Epidermal melanocyte (primary cell): Measurements from ENCODE around the gene RALGDS.
"Not testable (repeated sequence)": the region's sequence is repeated elsewhere in the genome, so short reads cannot be mapped to it uniquely, and the experiment has no call there.

Experiments
- DNase-seq: peaks from one replicate; pipeline ENCODE4 v3.0.0; 2011; ENCODE audit warnings: low spot score; ENCODE audit not compliant: insufficient read length

RALGDS gene

DNA sequence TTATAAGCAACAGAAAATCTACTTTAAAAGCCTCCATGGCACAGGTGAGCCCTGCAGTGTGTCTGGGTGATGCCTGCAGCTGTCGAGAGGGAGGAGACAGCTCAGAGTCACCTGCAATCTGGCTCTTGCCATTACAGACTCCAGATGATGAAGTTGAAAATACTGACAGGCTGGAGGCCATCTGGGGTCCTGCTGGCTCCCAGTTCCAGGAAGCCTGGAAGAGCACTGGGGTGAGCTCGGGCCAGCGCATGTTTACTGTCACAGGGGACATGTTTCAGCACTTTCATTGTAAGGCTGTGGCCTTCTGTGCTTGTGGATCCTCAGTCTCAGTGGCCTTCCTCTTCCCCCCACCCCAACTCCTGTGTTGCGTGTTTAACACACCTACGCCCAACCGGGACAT, 30.9 kb downstream of the RALGDS start:
- no peak for DNase-seq

DNA sequence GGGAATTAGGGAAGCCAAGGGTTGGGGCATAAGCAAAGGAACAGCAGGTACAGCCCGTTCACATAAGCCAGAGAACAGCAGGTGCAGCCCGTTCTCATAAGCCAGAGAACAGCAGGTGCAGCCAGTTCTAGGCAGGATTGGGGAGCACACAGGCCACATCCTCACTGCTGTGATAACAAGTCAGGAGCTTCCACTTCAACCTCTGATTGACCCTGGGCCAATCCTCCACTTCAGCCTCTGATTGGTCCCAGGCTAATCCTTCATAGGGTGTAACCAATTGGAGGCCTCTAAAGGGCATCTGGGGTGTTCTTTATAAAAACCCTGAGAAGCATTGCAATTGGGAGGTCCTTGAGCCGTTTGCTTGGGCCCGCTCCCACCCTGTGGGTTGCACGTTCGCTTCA, 31.8 kb downstream of the RALGDS start:
- DNase-seq, result no peak

DNA sequence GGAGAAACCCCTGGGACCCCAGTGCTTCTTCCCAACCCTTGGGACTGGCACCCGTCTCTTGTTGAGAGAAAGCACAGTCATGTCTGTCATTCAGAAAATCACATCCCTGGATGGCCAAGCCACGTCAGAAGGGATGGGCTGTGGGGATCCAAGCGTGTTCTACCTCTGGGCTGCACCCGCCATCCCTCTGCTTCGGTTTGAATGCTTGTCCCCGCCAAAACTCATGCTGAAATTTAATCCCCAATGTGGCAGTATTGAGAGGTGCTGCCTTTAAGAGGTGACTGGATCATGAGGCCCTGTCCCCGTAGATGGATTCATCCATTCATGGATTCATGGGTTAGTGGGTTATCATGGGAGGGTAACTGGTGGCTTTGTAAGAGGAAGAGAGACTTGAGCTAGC, 32.3 kb downstream of the RALGDS start:
- no peak for DNase-seq

DNA sequence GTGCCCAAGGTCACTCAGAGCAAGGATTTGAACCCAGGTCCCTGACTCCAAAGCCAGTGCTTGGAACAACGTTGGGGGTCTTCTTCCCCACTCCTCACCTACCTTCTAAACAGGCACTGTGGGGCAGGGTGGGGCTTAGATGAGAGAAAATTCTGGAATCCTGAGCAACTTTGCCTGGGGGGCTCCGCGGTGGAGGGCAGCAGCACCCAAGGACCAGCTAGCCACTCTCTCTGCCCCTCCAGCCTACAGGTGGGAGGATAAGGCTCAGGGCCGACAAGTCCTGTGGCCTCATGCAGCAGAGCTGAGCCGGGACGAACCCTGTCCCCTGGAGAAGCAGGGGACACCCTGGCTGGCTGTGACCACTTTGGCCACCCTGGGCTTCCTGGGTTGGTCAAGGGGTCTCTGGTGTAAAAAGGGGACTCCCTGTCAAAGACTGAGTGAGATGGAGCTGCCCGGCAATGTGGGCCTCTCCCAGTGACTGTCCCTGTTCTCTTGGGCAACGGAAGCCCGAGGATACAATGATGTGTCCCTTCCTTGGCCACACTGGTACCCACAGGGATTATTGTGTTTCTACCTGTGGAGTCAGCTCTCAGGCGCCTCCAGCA, 32.8 kb downstream of the RALGDS start:
- DNase-seq, result no peak

DNA sequence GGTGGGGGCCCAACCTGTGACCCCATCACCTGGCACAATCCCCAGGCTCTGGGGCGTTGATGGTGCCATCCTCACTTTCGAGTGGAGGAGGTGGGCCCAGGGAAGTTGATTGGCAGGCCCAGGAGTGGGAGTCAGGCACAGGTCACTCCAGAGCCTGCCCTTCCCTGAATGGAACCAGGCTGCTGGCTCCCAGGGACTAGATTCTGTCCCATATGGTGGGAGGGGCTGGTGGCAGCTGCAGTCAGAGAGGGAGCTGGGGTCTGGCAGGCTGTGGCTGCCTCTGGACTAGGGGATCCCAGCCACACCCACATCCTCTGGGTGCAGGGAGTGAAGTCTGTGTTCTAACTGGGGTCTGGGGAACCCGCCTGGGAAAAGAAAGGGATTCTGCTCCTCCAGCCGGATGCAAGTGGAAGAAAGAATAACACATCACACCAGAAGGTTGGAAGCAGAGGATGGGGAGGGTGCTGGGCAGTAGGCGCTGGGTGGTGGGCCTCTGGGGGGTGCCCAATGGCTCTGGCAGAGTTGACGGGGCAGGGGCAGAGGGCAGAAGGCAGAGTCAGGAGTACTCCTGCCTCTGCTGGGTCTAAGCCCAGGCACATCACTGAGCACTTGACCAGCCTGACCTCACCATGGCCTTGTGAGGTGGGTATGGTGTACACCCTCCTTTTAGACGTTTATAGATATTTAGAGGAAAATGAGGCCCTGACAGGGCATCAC, 33.5 kb downstream of the RALGDS start:
- no peak for DNase-seq

DNA sequence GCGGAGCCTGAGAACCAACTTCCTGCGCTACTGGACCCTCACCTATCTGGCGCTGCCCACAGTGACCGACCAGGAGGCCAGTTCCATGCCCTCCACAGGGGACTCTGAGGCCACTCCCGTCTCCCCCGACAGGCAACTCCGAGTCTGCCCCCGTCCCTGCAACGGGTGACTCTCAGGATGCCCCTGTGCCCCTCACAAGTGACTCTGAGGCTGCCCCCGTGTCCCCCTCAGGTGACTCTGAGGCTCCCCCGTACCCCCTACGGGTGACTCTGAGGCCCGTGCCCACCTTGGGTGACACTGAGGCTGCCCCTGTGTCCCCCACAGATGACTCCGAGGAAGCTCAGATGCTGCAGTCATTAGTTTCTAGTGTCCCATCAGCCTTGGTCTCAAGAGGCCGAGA, 34.1 kb downstream of the RALGDS start:
- DNase-seq, result no peak

DNA sequence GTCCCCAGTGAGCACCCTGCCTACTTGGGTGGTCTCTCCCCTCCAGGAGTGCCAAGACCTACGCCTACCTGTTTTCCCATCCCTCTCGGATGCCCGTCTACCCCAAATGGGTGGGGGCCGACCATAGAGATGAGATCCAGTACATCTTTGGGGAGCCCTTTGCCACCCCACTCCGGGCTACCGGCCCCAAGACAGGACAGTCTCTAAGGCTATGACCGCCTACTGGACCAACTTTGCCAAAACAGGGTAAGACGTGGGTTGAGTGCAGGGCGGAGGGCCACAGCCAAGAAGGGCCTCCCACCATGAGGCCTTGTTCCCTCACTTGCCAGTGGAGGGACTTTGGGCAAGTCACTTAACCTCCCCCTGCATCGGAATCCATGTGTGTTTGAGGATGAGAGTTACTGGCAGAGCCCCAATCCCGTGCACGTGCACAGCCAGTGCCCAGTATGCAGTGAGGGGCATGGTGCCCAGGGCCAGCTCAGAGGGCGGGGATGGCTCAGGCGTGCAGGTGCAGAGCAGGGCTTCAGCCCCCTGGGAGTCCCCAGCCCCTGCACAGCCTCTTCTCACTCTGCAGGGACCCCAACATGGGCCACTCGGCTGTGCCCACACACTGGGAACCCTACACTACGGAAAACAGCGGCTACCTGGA, 34.7 kb downstream of the RALGDS start:
- not testable (repeated sequence) for DNase-seq

DNA sequence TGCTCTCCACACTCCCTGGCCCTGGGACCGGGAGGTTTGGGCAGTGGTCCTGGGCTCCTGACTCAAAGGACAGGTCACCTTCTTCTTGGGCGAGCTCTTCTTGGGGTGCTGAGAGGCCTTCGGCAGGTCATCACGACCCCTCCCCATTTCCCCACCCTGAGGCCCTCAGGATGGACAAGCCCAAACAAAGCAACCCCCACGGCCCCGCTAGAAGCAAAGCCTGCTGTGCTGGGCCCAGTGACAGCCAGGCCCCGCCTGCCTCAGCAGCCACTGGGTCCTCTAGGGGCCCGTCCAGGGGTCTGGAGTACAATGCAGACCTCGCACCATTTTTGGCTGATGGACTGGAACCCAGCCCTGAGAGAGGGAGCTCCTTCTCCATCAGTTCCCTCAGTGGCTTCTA, 37.4 kb downstream of the RALGDS start:
- DNase-seq, result not testable (repeated sequence)

DNA sequence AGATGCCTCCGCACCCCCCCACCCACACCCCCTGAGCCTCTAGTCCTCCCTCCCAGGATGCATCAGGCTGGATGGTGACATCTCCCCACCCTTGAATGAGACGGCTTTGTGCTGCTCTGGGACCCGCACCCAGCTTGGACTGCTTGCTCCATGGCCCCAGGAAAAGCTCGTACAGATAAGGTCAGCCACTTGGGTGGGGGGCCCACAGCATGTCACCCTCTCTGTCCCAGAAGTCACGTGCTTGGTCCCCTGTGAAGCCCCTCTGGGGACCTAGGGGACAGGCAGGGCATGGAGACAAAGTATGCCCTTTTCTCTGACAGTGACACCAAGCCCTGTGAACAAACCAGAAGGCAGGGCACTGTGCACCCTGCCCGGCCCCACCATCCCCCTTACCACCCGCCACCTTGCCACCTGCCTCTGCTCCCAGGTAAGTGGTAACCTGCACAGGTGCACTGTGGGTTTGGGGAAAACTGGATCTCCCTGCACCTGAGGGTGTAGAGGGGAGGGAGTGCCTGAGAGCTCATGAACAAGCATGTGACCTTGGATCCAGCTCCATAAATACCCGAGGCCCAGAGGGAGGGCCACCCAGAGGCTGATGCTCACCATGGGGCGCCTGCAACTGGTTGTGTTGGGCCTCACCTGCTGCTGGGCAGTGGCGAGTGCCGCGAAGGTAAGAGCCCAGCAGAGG, 38.9 kb downstream of the RALGDS start:
- DNase-seq, result not testable (repeated sequence)

DNA sequence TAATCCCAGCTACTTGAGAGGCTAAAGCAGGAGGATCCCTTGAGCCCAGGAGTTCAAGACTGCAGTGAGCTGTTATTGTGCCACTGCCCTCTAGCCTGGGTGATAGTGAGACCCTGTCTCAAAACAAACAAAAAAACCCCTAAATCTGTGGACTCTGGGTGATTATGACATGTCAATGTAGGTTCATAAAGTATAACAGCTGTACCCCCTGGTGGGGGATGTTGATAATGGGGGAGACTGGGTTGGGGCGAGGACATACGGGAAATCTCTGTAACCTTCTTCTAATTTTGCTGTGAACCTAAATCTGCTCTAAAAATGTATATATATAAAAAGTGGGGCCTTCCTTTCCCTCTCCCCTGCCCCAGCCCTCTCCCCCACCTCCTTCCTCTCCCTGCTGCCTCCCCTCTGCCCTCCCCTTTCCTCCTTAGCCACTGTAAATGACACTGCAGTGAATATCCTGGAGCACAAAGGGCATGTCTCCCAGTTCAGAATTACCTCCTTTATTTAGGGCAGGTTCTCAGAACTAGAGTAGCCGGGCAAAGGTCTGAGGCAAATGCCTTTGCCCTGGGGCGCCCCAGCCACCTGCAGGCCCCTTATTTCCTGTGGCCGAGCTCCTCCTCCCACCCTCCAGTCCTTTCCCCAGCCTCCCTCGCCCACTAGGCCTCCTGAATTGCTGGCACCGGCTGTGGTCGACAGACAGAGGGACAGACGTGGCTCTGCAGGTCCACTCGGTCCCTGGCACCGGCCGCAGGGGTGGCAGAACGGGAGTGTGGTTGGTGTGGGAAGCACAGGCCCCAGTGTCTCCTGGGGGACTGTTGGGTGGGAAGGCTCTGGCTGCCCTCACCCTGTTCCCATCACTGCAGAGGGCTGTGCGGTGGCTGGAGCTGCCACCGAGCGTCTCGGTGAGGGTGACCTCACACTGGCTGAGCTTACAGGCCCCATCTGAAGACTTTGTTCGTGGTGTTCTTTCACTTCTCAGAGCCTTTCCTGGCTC, 40.0 kb downstream of the RALGDS start:
- not testable (repeated sequence) for DNase-seq

DNA sequence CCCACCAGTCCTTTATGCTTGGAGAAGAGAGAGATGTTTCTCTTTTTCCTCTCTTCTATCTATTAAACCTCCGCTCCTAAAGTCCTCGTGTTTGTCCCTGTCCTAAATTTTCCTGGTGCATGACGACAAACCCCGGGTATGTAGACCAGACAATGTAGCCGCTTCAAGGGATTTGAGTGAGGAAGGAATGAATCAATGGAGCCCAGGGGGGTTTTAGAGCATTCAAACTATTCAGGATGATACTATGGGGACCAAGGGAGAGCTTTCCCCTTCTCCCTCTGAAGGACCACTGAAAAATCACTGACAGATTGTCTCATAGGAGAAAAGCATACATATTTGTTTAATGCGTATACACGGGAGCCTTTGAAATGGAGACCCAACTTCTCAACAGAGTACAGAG, 40.9 kb downstream of the RALGDS start:
- no peak for DNase-seq

DNA sequence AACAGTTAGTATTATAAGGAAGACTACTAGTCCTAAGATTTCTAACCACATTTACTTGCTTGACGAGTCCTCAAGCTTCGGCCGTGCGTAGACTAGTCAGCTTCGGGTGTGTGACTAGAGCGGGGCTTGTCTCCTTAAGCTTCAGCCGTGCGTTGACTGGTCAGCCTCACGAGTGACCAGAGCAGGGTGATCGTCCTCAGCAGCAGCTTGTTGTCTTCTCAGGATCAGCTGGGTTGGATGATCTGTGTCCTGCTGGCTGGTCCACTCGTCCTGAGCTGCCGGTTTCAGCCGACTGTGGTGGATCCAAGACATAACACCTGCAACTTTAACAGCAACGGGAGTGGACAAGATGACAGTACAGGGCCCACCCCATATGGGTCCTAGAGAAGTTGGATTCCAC, 42.6 kb downstream of the RALGDS start:
- DNase-seq, result no peak

DNA sequence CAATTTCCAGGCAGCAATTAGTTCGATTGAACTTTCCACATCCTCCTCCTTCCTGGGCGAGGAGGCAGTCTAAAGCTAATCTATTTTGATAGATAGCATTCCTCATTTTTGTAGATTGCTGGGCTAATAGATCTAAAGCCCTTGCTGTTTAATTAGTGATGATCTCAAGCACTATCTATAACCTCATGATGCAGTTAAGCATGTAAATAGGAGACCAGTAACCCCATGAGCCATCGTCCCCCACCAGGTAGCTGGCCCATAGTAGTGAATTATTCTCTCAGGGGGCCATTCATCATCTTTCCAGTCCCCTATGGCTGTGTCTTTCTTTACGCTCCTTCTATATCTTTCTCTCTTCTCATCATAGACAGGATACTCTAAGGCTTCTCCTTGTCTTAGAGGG, 44.3 kb downstream of the RALGDS start:
- no peak for DNase-seq

DNA sequence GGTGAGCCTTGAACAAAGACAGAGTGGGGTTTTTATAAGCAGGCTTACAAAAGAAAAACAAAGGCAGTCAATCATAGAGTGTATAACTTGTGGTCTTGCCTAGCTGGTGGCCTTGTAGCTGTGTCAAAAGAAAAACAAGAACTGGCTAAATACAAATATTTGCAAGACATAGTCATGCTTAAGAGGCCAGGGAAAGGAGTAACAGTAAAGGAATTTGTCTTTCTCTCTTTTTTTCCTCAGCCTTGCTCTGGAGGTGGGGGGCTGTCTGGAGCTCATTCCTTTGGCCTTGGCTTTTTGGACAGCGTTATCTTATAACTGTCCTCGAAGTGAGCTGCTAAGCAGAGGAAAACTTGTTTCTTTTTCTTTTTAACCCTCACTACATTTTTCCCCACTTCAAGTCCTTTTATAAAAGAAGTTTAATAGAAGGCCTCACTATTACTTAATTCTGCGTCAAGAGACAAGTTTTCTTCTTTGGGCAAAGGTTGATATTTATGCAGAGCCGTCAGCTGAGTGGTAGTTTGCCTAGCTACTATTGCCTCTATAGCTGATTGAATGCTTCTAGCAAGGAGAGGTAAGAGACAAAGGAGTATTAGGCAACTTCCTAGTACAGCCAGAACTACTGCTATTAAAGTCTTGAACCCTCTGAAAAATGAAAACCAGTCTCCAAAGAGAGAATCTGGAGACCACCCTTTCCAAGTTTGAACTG, 45.0 kb downstream of the RALGDS start:
- DNase-seq, result peak; percentile 57

DNA sequence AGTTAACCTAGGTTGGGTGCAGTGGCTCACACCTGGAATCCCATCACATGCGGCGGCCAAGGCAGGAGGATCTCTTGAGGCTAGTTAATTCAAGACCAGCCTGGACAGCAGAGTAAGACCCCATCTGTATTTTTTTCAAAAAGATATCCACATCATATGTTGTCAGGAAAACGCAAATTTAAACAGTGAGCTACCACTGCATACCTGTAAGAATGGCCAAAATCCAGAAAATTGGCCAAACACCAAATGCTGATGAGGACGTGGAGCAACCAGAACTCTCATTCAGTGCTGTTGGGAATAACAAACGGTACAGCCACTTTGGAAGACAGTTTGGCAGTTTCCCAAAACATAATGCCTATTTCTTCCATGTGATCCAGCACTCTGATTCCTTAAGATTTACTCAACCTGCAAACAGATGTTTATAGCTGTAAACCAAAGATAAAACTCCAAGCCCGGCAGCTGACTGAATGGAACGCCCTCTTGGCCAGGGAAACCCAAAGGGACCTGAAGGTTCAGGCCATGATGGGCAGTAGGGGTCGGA, 46.9 kb downstream of the RALGDS start:
- peak; percentile 29 for DNase-seq

DNA sequence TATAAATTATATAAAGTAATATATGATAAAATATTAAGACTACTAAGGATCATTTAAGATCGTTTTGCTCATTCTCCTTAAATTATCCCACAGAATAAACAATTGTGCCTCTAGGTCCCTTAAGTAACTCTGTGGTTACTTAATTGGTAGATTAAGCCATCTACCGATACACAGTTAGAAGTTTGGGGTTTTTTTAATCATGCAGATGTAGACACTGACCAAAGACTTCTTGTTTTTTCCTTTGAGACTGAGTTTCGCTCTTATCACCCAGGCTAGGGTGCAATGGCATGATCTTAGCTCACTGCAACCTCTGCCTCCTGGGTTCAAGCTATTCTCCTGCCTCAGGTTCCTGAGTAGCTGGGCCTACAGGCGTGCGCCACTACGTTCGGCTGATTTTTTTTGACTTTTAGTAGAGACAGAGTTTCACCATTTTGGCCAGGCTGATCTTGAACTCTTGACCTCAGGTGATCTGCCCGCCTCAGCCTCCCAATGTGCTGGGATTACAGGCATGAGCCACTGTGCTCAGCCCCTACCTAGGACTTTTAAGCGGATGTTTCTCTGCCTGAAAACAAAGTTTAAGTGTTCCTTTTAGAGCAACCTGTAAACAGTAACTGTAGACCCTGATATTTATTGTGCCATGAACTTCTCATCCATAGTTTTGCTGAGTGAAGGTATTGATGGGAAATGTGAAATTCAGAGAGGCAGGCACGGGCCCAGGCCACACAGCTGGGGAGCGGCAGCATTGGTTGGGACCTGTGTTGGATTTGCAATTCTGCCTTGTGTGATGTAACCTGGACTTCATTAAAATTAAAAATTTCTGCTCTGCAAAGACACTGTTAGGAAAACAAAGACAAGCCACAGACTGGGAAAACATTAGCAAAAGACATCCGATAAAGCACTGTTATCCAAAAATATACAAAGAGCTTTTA, 47.7 kb downstream of the RALGDS start:
- DNase-seq, result no peak

DNA sequence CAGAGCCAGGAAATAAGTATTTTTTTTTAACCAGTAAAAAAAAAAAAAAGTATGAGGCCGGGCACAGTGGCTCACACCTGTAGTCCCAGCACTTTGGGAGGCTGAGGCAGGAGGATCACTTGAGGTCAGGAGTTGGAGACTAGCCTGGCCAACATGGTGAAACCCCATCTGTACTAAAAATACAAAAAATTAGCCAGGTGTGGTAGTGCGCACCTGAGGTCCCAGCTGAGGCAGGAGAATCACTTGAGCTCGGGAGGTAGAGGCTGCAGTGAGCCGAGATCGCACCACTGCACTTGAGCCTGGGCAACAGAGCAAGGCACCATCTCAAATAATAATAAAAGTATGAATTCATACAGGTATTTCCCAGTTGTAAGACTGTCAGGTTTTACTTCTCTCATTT, 48.8 kb downstream of the RALGDS start:
- DNase-seq, result not testable (repeated sequence)

DNA sequence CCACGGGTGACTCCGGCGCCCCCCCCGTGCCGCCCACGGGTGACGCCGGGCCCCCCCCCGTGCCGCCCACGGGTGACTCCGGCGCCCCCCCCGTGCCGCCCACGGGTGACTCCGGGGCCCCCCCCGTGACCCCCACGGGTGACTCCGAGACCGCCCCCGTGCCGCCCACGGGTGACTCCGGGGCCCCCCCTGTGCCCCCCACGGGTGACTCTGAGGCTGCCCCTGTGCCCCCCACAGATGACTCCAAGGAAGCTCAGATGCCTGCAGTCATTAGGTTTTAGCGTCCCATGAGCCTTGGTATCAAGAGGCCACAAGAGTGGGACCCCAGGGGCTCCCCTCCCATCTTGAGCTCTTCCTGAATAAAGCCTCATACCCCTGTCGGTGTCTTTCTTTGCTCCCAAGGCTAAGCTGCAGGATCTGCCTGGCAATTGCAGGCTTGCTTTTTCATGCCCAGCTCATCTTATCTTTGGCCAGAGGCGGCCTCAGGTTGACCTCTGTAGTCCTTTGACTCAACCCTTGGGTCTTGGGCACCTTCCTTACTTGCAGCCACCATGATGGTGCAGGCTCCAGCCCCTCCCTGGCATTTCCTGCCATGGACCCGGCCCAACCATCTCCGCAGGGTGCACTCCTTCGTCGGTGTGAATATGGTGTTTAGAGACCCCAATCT, 49.4 kb downstream of the RALGDS start:
- no peak for DNase-seq
